MCF 10A (cell line): ENCODE results near the gene SLIT3. TPM values are rescaled to one million over a fixed set of nuclear protein-coding genes. Genes with fewer than 3 reads are reported as not detected.

ENCODE experiments used
- BruUV-seq: library from RNA; stranded (reverse); fragments of 400-500 nt; replicated peaks from 2 replicates; lab custom pipeline; 2021; lab: Mats Ljungman, UMichigan
- CTCF ChIA-PET: fragments of 300-600 bp; sonication (Branson Sonifier 250); formaldehyde crosslinking; extraction: SDS; loops from one replicate; lab custom pipeline; 2021; ENCODE audit warnings: antibody characterized with exemption, inconsistent platforms; lab: Yijun Ruan, JAX
- POLR2A ChIA-PET: fragments of 300-600, 350-650 bp; sonication (Branson Sonifier 250); formaldehyde crosslinking; extraction: SDS; loops from one replicate; lab custom pipeline; 2020; ENCODE audit warnings: antibody characterized with exemption, inconsistent platforms; lab: Yijun Ruan, JAX
- DNase-seq: peaks from one replicate; pipeline ENCODE4 v3.0.0-alpha.2; 2018; ENCODE audit not compliant: unreplicated experiment
- H3K27ac Mint-ChIP-seq: one replicate; pipeline ENCODE4 v1.8.0; 2022; ENCODE audit warnings: mild to moderate bottlenecking, low read depth, mixed read lengths; ENCODE audit not compliant: unreplicated experiment
- H3K27me3 Mint-ChIP-seq: one replicate; pipeline ENCODE4 v1.8.0; 2022; ENCODE audit warnings: mixed read lengths; ENCODE audit not compliant: insufficient read depth, unreplicated experiment
- H3K36me3 Mint-ChIP-seq: one replicate; pipeline ENCODE4 v1.8.0; 2022; ENCODE audit warnings: mild to moderate bottlenecking, moderate library complexity, mixed read lengths; ENCODE audit not compliant: insufficient read depth, unreplicated experiment
- H3K4me1 Mint-ChIP-seq: one replicate; pipeline ENCODE4 v1.8.0; 2022; ENCODE audit warnings: mixed read lengths; ENCODE audit not compliant: insufficient read depth, unreplicated experiment
- H3K4me3 Mint-ChIP-seq: one replicate; pipeline ENCODE4 v1.8.0; 2022; ENCODE audit warnings: mild to moderate bottlenecking, moderate library complexity, mixed read lengths; ENCODE audit not compliant: unreplicated experiment
- H3K9me3 Mint-ChIP-seq: one replicate; pipeline ENCODE4 v1.8.0; 2022; ENCODE audit warnings: mixed read lengths; ENCODE audit not compliant: unreplicated experiment
- intact Hi-C: fragments of 100-400 bp; cut with micrococcal nuclease; formaldehyde crosslinking; loops from 2 replicates; pipeline ENCODE4 v1.14.1; 2022
- total RNA-seq: library from RNA; stranded (reverse); gene quantifications from 2 replicates; pipeline ENCODE4 v1.2.3, GENCODE V29; 2022
- TF ChIP-seq, protein P1 (sequence below): fragments of 200-600 bp; IDR thresholded peaks from one replicate; pipeline ENCODE4 v1.8.0; 2022; ENCODE audit warnings: antibody characterized with exemption, mild to moderate bottlenecking; ENCODE audit not compliant: unreplicated experiment

Gene SLIT3
- total RNA-seq, 1 experiment from 2014 or later, result 0.89 TPM

DNA sequence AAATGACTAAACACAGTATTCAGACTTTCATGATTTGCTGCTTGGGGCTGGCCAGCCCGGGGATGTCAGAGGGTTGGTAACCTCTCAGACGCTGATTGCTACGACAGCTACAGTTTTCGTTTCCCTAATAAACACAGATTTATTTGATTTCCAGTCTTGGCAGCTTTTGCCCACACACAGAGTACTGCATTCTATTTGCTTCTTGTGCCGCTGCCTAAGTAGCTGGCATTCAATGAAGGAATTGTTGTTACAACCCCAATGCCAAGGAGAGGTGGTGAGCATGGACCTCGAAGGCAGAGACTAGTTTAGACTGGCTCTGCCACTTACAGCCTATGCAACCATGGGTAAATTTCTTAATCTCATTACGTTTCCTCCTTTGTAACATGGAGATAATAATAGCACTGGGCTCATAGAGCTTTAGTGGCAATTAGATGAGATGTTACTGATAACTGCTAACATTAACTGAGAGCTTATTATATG, 474.7 kb downstream of the SLIT3 start:
- ChIA-PET POLR2A (interaction anchor here (0.8 kb wide), 1 partner anchor 11 kb away, joined by 5 read pairs; no protein-coding TSS in a partner anchor), CTCF (interaction anchor here (0.8 to 1.1 kb wide), 2 partner anchors 13 to 161 kb away, joined by 3 read pairs; no protein-coding TSS in a partner anchor)
- Mint-ChIP-seq H3K36me3 (peaks cover 5% of the 10 kb centered on the region), H3K9me3 (no peaks in the 10 kb centered on the region), H3K27ac (no peak overlapping the region), H3K27me3 (no peaks in the 10 kb centered on the region), H3K4me1 (no peaks in the 10 kb centered on the region), H3K4me3 (no peak overlapping the region)
- TF ChIP-seq, protein P1, sequence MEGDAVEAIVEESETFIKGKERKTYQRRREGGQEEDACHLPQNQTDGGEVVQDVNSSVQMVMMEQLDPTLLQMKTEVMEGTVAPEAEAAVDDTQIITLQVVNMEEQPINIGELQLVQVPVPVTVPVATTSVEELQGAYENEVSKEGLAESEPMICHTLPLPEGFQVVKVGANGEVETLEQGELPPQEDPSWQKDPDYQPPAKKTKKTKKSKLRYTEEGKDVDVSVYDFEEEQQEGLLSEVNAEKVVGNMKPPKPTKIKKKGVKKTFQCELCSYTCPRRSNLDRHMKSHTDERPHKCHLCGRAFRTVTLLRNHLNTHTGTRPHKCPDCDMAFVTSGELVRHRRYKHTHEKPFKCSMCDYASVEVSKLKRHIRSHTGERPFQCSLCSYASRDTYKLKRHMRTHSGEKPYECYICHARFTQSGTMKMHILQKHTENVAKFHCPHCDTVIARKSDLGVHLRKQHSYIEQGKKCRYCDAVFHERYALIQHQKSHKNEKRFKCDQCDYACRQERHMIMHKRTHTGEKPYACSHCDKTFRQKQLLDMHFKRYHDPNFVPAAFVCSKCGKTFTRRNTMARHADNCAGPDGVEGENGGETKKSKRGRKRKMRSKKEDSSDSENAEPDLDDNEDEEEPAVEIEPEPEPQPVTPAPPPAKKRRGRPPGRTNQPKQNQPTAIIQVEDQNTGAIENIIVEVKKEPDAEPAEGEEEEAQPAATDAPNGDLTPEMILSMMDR, result no peak
- no peak for DNase-seq
- intact Hi-C loops, result no loop called here
- BruUV-seq, result no TSS peak

DNA sequence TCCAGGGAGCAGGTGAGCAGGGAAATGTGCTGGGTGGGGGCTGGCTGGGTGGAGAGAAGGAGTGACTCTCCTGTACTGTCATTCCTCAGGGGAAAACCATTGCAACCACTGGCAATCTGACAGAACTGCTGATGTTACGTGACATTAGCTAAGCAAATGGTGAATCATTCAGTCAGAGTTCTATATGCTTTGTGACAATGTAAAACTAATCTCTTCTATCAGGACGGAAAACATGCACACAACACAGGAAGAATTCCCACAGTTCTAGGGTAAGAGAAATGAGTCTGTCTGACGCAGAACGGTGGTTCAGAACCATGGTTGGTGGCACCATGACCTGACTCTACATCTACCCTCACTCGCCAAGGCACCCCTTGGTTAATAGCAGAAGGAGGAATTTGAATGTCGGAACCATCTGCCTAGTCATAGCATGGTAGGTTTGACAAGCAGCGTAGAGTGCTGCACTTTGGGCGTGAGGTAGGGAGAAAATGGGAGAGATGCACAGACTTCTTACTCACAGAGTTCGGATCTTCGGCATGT, 478.1 kb downstream of the SLIT3 start:
- H3K9me3 Mint-ChIP-seq, result no peaks in the 10 kb centered on the region
- H3K4me1 Mint-ChIP-seq, result no peaks in the 10 kb centered on the region
- ChIA-PET POLR2A (interaction anchor here (0.5 kb wide), 1 partner anchor 75 kb away, joined by 4 read pairs; no protein-coding TSS in a partner anchor), CTCF (no interaction called here)
- BruUV-seq, result no TSS peak
- H3K36me3 Mint-ChIP-seq, result no peaks in the 10 kb centered on the region
- H3K27ac Mint-ChIP-seq, result no peak overlapping the region
- no peak overlapping the region for H3K4me3 Mint-ChIP-seq
- intact Hi-C loops, result no loop called here
- TF ChIP-seq, protein P1, result no peak
- H3K27me3 Mint-ChIP-seq, result no peaks in the 10 kb centered on the region
- peak; percentile 60 for DNase-seq

DNA sequence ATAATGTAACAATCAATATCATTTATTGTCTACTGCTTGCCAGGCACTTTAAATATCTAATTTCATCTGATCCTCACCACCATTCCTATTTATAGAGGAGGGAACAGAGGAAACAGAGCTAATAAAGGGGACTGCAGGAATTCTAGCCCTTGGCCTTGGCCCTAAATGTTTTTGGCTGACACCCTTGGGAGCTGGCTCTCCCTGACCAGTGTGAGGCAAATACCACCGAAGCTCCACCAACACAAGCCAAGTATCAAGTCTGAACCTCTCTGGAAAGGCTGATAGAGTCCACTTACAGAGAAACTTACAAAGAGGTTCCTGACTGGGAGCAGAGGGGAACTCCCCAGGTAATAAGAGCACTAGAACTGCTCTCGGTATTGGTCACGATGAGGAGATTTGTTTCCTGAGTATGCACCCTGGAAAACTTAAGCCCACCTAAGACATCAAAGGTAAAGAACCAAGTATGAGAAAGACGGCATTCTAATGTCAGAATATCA, 478.6 kb downstream of the SLIT3 start:
- BruUV-seq, result no TSS peak
- ChIA-PET POLR2A (interaction anchor here (0.5 kb wide), 1 partner anchor 75 kb away, joined by 4 read pairs; no protein-coding TSS in a partner anchor), CTCF (no interaction called here)
- intact Hi-C loops, result no loop called here
- TF ChIP-seq, protein P1, result no peak
- Mint-ChIP-seq H3K27ac (no peak overlapping the region), H3K27me3 (no peaks in the 10 kb centered on the region), H3K9me3 (no peaks in the 10 kb centered on the region), H3K4me1 (no peaks in the 10 kb centered on the region), H3K36me3 (no peaks in the 10 kb centered on the region), H3K4me3 (no peak overlapping the region)
- DNase-seq, result no peak

DNA sequence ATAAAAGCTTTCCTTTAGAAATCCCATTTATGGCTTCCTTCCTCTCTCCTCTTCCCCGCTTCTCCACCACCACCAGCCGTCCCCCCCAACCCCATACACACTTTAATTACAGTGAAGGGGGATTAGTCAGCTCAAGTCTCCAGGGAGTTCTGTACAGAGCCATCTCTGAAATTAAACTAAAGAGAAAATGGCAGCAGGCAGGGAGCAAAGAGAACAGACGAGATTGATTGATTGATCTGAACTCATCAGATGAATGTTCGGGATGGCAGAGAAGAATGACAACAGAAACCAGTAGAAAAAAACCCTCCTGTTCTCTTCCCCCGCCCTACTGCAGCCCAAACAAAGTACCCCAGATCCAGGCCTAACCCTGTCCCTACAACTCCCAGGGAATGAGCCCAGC, 480.1 kb downstream of the SLIT3 start:
- ChIA-PET CTCF (interaction anchor here (0.7 to 1.3 kb wide), 2 partner anchors 66 to 728 kb away, joined by 3 read pairs; no protein-coding TSS in a partner anchor), POLR2A (no interaction called here)
- intact Hi-C loops, result no loop called here
- H3K27ac Mint-ChIP-seq, result no peak overlapping the region
- H3K4me1 Mint-ChIP-seq, result no peaks in the 10 kb centered on the region
- no peaks in the 10 kb centered on the region for H3K9me3 Mint-ChIP-seq
- DNase-seq, result no peak
- no peaks in the 10 kb centered on the region for H3K27me3 Mint-ChIP-seq
- no peak overlapping the region for H3K4me3 Mint-ChIP-seq
- no TSS peak for BruUV-seq
- no peaks in the 10 kb centered on the region for H3K36me3 Mint-ChIP-seq
- TF ChIP-seq, protein P1, result no peak
